ENCODE measurements around the gene LCNL1. TPM values are rescaled to one million over a fixed set of nuclear protein-coding genes. Genes with fewer than 3 reads are reported as not detected.

LCNL1 gene
- not detected in 2 replicates for total RNA-seq

DNA sequence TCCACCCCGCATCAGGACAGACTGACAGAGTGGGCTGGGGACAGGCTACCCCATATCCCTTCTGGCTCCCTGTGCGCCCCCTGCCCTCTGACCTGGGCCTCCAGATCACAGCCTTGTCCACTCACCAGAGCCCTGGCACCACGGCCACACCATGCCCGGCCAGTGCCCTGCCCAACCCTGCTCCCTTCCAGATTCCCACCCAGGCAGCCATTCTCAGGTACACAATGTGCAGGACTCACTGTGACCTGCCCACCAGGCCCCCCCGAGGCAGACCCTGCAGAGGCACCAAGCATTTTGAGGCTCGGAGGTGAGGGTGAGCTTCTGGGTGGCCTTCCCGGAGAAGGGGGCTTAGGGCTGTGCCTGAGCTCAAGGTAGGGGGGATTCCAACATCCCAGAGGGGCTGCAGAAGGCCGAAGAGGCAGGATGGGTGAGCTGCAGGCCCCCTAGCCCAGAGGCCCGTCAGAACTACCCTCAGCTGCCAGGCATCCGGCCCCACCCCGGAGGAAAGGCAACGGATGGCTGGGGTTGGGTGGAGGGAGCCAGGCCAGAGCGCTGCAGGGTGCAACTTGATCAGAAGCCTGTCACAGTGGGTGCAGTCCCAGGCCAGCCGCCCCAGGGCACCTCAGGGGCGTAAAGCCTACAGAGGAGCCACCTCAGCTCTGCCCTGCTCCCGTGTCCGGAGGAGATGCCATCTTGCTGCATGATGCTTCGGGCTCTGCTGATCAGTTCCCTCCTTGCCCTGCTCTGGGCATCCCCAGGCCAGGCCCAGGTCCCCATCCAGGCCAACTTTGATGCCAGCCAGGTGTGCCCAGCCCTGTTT is at the start of gene LCNL1:
TSS of gene LCNL1 (plus strand) at position 762 of the 820 bp plus-strand sequence. CDS start 594 bp downstream, outside the sequence.
- Histone ChIP-seq H3K4me3 (ENCODE audit: low read depth, low read length) (no peak within 1 kb of the TSS), H3K36me3 (ENCODE audit: control insufficient read depth, insufficient read depth, low read length) (no peaks in the 10 kb centered on the region), H3K27me3 (ENCODE audit: control insufficient read depth, insufficient read depth, low read length) (peaks cover 31% of the 10 kb centered on the region)
- TF ChIP-seq, protein P1, sequence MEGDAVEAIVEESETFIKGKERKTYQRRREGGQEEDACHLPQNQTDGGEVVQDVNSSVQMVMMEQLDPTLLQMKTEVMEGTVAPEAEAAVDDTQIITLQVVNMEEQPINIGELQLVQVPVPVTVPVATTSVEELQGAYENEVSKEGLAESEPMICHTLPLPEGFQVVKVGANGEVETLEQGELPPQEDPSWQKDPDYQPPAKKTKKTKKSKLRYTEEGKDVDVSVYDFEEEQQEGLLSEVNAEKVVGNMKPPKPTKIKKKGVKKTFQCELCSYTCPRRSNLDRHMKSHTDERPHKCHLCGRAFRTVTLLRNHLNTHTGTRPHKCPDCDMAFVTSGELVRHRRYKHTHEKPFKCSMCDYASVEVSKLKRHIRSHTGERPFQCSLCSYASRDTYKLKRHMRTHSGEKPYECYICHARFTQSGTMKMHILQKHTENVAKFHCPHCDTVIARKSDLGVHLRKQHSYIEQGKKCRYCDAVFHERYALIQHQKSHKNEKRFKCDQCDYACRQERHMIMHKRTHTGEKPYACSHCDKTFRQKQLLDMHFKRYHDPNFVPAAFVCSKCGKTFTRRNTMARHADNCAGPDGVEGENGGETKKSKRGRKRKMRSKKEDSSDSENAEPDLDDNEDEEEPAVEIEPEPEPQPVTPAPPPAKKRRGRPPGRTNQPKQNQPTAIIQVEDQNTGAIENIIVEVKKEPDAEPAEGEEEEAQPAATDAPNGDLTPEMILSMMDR (IDR thresholded peaks at IDR 0.05; ENCODE audit: insufficient read depth, low read length, poor library complexity, severe bottlenecking), result no peak
- DNase-seq (ENCODE audit: low read depth), result no peak

DNA sequence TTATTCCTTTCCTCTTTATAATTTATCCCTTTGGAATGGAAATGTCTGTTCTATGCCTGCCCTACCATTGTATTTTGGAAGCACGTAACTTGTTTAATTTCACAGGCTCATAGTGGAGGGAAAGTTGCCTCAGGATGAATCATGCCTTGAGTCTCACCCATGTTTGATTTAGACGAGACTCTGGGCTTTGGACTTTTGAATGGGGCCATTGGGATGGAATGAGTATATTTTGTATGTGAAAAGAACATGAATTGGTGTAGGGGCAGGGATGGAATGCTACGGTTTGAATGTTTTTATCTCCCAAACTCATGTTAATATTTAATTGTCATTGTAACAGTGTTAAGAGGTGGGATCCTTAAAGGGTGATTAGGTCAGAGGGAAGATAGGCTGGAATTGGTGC is 48.5 kb upstream of the LCNL1 start:
- TF ChIP-seq, protein P1 (IDR thresholded peaks at IDR 0.05; ENCODE audit: insufficient read depth, low read length, poor library complexity, severe bottlenecking), result no peak
- no peaks in the 10 kb centered on the region for H3K36me3 ChIP-seq (ENCODE audit: control insufficient read depth, insufficient read depth, low read length)
- no peak overlapping the region for H3K4me3 ChIP-seq (ENCODE audit: low read depth, low read length)
- no peak for DNase-seq (ENCODE audit: low read depth)
- H3K27me3 ChIP-seq (ENCODE audit: control insufficient read depth, insufficient read depth, low read length), result no peaks in the 10 kb centered on the region

DNA sequence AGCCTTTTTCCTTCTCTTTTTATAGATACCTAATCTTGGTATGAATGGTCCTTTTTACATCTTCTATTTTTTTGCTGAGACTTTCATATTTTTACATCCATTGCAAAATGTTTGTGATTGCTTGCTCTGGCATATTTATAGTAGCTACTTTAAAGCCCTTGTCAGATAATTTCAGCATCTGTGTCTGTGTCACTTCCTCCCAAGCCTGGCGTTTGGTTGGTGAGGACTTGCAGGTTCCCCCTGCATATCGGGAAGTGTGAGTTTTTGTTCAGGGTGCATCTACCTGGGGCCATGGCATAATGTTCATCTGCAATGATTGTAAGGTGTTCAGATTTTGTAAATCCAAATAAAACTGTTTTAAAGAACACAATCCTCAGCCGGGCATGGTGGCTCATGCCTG is 47.1 kb upstream of the LCNL1 start:
- TF ChIP-seq, protein P1 (IDR thresholded peaks at IDR 0.05; ENCODE audit: insufficient read depth, low read length, poor library complexity, severe bottlenecking), result no peak
- Histone ChIP-seq H3K27me3 (ENCODE audit: control insufficient read depth, insufficient read depth, low read length) (no peaks in the 10 kb centered on the region), H3K36me3 (ENCODE audit: control insufficient read depth, insufficient read depth, low read length) (no peaks in the 10 kb centered on the region), H3K4me3 (ENCODE audit: low read depth, low read length) (no peak overlapping the region)
- no peak for DNase-seq (ENCODE audit: low read depth)

DNA sequence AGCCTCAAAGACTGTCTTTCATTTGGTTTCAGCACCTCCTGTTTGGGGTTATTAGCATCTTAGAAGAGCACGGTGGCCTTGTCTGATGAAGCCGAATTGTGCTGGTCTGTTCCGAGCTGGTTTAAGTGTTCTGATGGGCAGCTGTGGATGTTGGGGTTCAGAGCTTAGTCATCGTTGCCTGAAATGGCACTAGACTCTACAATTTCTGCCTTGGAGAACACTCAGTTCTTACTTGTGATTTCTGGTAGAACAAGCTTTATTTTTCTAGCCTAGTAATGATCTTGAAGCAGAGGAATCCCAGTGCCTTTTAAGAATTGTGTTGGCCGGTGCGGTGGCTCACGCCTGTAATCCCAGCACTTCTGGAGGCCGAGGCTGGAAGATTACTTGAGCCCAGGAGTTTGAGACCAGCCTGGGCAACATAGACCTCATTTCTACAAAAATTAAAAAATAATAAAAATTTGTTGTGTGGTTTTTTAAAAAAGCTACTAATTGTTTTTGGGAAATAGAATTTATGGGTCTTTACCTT is 46.1 kb upstream of the LCNL1 start:
- Histone ChIP-seq H3K4me3 (ENCODE audit: low read depth, low read length) (no peak overlapping the region), H3K27me3 (ENCODE audit: control insufficient read depth, insufficient read depth, low read length) (no peaks in the 10 kb centered on the region), H3K36me3 (ENCODE audit: control insufficient read depth, insufficient read depth, low read length) (peaks cover 1% of the 10 kb centered on the region)
- TF ChIP-seq, protein P1 (IDR thresholded peaks at IDR 0.05; ENCODE audit: insufficient read depth, low read length, poor library complexity, severe bottlenecking), result no peak
- DNase-seq (ENCODE audit: low read depth), result no peak

DNA sequence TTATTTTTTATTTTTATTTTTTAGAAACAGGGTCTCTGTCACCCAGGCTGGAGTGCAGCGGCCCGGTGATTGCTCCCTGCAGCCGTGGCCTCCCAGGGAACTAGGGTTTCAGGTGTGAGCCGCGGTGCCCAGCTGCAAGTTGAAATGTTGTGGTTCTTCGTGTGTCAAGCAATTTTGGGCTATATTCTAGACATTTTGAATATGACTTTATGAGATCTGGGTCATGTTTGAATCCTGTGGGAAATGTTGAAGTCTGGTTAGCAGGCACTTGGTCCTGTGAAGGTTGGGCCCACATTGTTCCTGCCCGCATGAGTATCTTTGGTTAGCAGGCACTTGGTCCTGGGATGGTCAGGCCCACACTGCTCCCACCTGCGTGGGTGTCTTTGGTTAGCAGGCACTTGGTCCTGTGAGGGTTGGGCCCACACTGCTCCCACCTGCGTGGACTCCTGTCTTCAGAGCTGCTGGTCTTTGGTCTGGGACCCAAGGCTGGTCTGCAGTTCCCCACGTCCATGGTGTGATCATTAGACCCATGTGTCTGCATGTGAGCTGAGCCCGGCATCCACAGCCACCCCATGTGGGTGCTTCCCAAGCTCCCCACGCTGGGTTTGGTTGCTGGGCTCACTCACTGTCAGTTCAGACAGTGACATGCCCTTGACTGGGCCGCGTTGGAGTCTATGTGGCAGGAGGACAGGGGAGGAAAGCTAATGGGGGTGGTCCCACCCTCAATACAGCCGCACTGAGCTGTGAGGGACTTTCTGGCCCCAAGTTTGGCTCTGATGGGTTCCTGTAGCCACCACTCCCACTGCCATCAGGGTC is 45.4 kb upstream of the LCNL1 start:
- no peaks in the 10 kb centered on the region for H3K27me3 ChIP-seq (ENCODE audit: control insufficient read depth, insufficient read depth, low read length)
- peaks cover 1% of the 10 kb centered on the region for H3K36me3 ChIP-seq (ENCODE audit: control insufficient read depth, insufficient read depth, low read length)

More for the DNA sequence above, 45.4 kb upstream of the LCNL1 start:
- TF ChIP-seq, protein P1 (IDR thresholded peaks at IDR 0.05; ENCODE audit: insufficient read depth, low read length, poor library complexity, severe bottlenecking), result no peak
- H3K4me3 ChIP-seq (ENCODE audit: low read depth, low read length), result no peak overlapping the region
- no peak for DNase-seq (ENCODE audit: low read depth)

All from kidney epithelial cell (primary cell).